ENCODE results near the gene MMP7. TPM values are rescaled to one million over a fixed set of nuclear protein-coding genes. Genes with fewer than 3 reads are reported as not detected.

The MMP7 gene
- total RNA-seq, 1 donor from 2014 or later, result not detected

Other genes with a start within 250 kb of the MMP7 start
- 2.8 TPM for gene BIRC3, start 213.3 kb downstream of the MMP7 start, total RNA-seq
- 27.7 TPM for gene BIRC2, start 183.5 kb downstream of the MMP7 start, total RNA-seq
- 107 TPM for gene TMEM123, start 78.0 kb downstream of the MMP7 start, total RNA-seq
- not detected for gene MMP20, start 94.6 kb upstream of the MMP7 start, total RNA-seq
- not detected for gene MMP27, start 175.0 kb upstream of the MMP7 start, total RNA-seq
- gene MMP8, start 194.2 kb upstream of the MMP7 start, total RNA-seq, result not detected
- gene MMP10, start 249.9 kb upstream of the MMP7 start, total RNA-seq, result not detected